SU-DHL-6 (cell line): ENCODE data around the gene TMEM8B.

Source experiments
- H2AFZ ChIP-seq: fragments of 200-600 bp; sonication (generic); 2 replicates; pipeline ENCODE4 v1.6.1; 2014; ENCODE audit warnings: low read depth, mild to moderate bottlenecking, moderate library complexity, mixed read lengths, antibody characterized with exemption, low read length; ENCODE audit not compliant: severe bottlenecking
- H3F3A ChIP-seq: fragments of 200-600 bp; shearing (Covaris generic); 2 replicates; pipeline ENCODE4 v1.6.0; 2016; ENCODE audit warnings: antibody characterized with exemption, mild to moderate bottlenecking; ENCODE audit not compliant: insufficient read depth
- H3K27ac ChIP-seq: fragments of 200-600 bp; sonication (generic); 2 replicates; pipeline ENCODE4 v1.5.1; 2016; ENCODE audit warnings: low read depth, mild to moderate bottlenecking, low read length, moderate library complexity, mixed read lengths
- H3K27me3 ChIP-seq: fragments of 200-600 bp; sonication (generic), shearing (Covaris generic); 2 replicates; pipeline ENCODE4 v1.6.0; 2014; ENCODE audit warnings: mild to moderate bottlenecking, low read length
- H3K36me3 ChIP-seq: fragments of 200-600 bp; sonication (generic); 2 replicates; pipeline ENCODE4 v1.6.1; 2014; ENCODE audit warnings: mild to moderate bottlenecking, low read length, mixed read lengths
- H3K4me2 ChIP-seq: fragments of 300-600, 200-600 bp; shearing (Covaris generic), sonication (generic); 2 replicates; pipeline ENCODE4 v1.6.0; 2014; ENCODE audit warnings: low read length, low read depth, mild to moderate bottlenecking; ENCODE audit not compliant: poor library complexity, severe bottlenecking
- H3K4me3 ChIP-seq: fragments of 200-600 bp; sonication (generic); 2 replicates; pipeline ENCODE4 v1.5.1; 2014; ENCODE audit warnings: antibody characterized with exemption, low read length, mild to moderate bottlenecking, mixed read lengths; ENCODE audit not compliant: insufficient read depth, poor library complexity, severe bottlenecking
- H3K79me2 ChIP-seq: fragments of 200-600 bp; sonication (generic); 2 replicates; pipeline ENCODE4 v1.6.1; 2014; ENCODE audit warnings: mild to moderate bottlenecking, low read length, moderate library complexity; ENCODE audit not compliant: insufficient read depth
- H3K9ac ChIP-seq: fragments of 200-600 bp; sonication (generic); 2 replicates; pipeline ENCODE4 v1.7.0; 2014; ENCODE audit warnings: mild to moderate bottlenecking, low read length
- H3K9me2 ChIP-seq: fragments of 200-600 bp; sonication (generic); replicated peaks from 2 replicates; pipeline ENCODE4 v1.6.1; 2014; ENCODE audit warnings: low read length; ENCODE audit not compliant: insufficient read depth
- H3K9me3 ChIP-seq: fragments of 200-600 bp; sonication (generic); 2 replicates; pipeline ENCODE4 v1.6.1; 2014; ENCODE audit warnings: low read length, mixed read lengths; ENCODE audit not compliant: insufficient read depth
- H4K20me1 ChIP-seq: fragments of 200-600 bp; sonication (generic); 2 replicates; pipeline ENCODE4 v1.6.1; 2014; ENCODE audit warnings: low read depth, mild to moderate bottlenecking, antibody characterized with exemption, low read length, moderate library complexity, mixed read lengths
- CTCF ChIP-seq: fragments of 200-600 bp; sonication (generic); IDR thresholded peaks from one replicate; pipeline ENCODE4 v1.5.1; 2017; ENCODE audit warnings: antibody characterized with exemption, mild to moderate bottlenecking, low read length, moderate library complexity; ENCODE audit not compliant: insufficient read depth, poor library complexity, severe bottlenecking
- EZH2phosphoT487 ChIP-seq: fragments of 200-600 bp; sonication (generic), shearing (Covaris generic); conservative IDR thresholded peaks from 2 replicates; pipeline ENCODE4 v1.6.1; 2018; ENCODE audit warnings: mild to moderate bottlenecking, antibody characterized with exemption, low read length, moderate library complexity, mixed read lengths

The TMEM8B gene

GRCh38 chr9:35791297-35791921 is 37.6 kb upstream of the TMEM8B start, which contains the start of gene NPR2:
TSS of gene NPR2 (plus strand) at chr9:35791591. CDS start at chr9:35792409, 818 bp downstream.
- no peak within 1 kb of the TSS for H3K4me2 ChIP-seq
- no peaks in the 10 kb centered on the region for H3K27me3 ChIP-seq
- H3K36me3 ChIP-seq: no peaks in the 10 kb centered on the region
- H3K9me2 ChIP-seq: no peaks in the 10 kb centered on the region
- H4K20me1 ChIP-seq: no peaks in the 10 kb centered on the region
- no peak within 1 kb of the TSS for H3K4me3 ChIP-seq
- H2AFZ ChIP-seq: no peak within 1 kb of the TSS
- no peaks in the 10 kb centered on the region for H3K79me2 ChIP-seq
- no peak within 1 kb of the TSS for H3K27ac ChIP-seq
- H3K9me3 ChIP-seq: no peaks in the 10 kb centered on the region
- H3K9ac ChIP-seq: no peak within 1 kb of the TSS
- TF ChIP-seq CTCF (no peak), EZH2phosphoT487 (no peak)
- no peaks in the 10 kb centered on the region for H3F3A ChIP-seq

- Histone ChIP-seq H2AFZ (no peak overlapping the region), H3K9me3 (no peaks in the 10 kb centered on the region), H3K4me3 (no peak overlapping the region), H3K4me2 (no peak overlapping the region), H3K9ac (no peak overlapping the region), H4K20me1 (no peaks in the 10 kb centered on the region), H3K27ac (no peak overlapping the region), H3F3A (no peaks in the 10 kb centered on the region), H3K79me2 (no peaks in the 10 kb centered on the region), H3K9me2 (no peaks in the 10 kb centered on the region), H3K36me3 (no peaks in the 10 kb centered on the region), H3K27me3 (no peaks in the 10 kb centered on the region)
- TF ChIP-seq EZH2phosphoT487 (no peak), CTCF (no peak)
Measured at GRCh38 chr9:35792024-35792813, 36.8 kb upstream of the TMEM8B start.

GRCh38 chr9:35792826-35793225 is 36.2 kb upstream of the TMEM8B start:
- no peaks in the 10 kb centered on the region for H3K79me2 ChIP-seq

More at GRCh38 chr9:35792826-35793225, 36.2 kb upstream of the TMEM8B start:
- Histone ChIP-seq H3K27me3 (no peaks in the 10 kb centered on the region), H3K36me3 (no peaks in the 10 kb centered on the region), H3K9me2 (no peaks in the 10 kb centered on the region), H3K4me2 (no peak overlapping the region), H3F3A (no peaks in the 10 kb centered on the region), H4K20me1 (no peaks in the 10 kb centered on the region), H3K4me3 (no peak overlapping the region), H3K9ac (no peak overlapping the region), H3K9me3 (no peaks in the 10 kb centered on the region), H2AFZ (no peak overlapping the region), H3K27ac (no peak overlapping the region)
- TF ChIP-seq CTCF (no peak), EZH2phosphoT487 (no peak)
